ENCODE results near the gene ESYT3.

DNA sequence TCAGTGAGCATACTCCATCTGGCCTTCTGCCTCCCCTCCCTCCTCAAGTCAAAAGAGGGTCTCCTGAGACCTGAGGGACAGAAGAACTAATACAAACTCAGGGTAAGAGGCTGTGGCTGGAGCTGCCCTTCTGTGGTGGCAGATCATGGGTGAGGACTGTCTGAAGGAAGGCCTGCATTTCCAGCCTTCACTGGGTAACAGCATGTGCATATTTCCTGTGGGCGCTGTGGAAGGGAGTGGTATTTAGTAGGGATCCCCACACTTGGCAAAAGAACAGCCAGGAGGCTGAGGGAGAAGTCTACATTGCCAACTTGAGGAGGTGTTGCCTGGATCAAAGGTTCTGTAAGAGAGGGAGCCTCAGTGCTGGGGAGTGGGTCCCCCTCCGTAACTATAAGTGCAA, 10.1 kb upstream of the ESYT3 start:
- TF ChIP-seq, protein P1, sequence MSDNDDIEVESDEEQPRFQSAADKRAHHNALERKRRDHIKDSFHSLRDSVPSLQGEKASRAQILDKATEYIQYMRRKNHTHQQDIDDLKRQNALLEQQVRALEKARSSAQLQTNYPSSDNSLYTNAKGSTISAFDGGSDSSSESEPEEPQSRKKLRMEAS (IDR thresholded peaks at IDR 0.05) = no peak
- TF ChIP-seq CTCF (IDR thresholded peaks at IDR 0.05; ENCODE audit: low read depth, low read length, missing input control) (no peak), RAD21 (IDR thresholded peaks at IDR 0.05) (no peak), ATF3 (IDR thresholded peaks at IDR 0.05) (no peak), TAF1 (conservative IDR thresholded peaks at IDR 0.05) (no peak), YY1 (IDR thresholded peaks at IDR 0.05) (no peak), FOXA1 (IDR thresholded peaks at IDR 0.05) (no peak), GABPA (IDR thresholded peaks at IDR 0.05 in 1 of 2, conservative IDR thresholded peaks at IDR 0.05 in 1 of 2) (no peak), REST (IDR thresholded peaks at IDR 0.05) (no peak), JUND (IDR thresholded peaks at IDR 0.05) (no peak), SP1 (IDR thresholded peaks at IDR 0.05) (no peak), HNF4A (conservative IDR thresholded peaks at IDR 0.05) (no peak), RXRA (IDR thresholded peaks at IDR 0.05) (no peak)
- TF ChIP-seq, protein P2, sequence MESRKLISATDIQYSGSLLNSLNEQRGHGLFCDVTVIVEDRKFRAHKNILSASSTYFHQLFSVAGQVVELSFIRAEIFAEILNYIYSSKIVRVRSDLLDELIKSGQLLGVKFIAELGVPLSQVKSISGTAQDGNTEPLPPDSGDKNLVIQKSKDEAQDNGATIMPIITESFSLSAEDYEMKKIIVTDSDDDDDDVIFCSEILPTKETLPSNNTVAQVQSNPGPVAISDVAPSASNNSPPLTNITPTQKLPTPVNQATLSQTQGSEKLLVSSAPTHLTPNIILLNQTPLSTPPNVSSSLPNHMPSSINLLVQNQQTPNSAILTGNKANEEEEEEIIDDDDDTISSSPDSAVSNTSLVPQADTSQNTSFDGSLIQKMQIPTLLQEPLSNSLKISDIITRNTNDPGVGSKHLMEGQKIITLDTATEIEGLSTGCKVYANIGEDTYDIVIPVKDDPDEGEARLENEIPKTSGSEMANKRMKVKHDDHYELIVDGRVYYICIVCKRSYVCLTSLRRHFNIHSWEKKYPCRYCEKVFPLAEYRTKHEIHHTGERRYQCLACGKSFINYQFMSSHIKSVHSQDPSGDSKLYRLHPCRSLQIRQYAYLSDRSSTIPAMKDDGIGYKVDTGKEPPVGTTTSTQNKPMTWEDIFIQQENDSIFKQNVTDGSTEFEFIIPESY (IDR thresholded peaks at IDR 0.05) = no peak

Measured in liver (tissue), 3 donors.